ENCODE results near the gene USP7. TPM values are rescaled to one million over a fixed set of nuclear protein-coding genes. Genes with fewer than 3 reads are reported as not detected.

The USP7 gene
- total and polyA plus RNA-seq, 12 donors: 22.2 to 84.8 (median 65.7) TPM

GRCh38 chr16:8923199-8923598 lies 40.5 kb downstream of the USP7 start:
- ATAC-seq (no peak), DNase-seq (no peak)
- Histone ChIP-seq H3K36me3 (peaks cover 0 to 85% (median 49%) of the 10 kb centered on the region in 9 donors), H3K27me3 (no peaks in the 10 kb centered on the region), H3K9me3 (no peaks in the 10 kb centered on the region), H3K4me1 (peaks cover 7 to 30% (median 14%) of the 10 kb centered on the region in 9 donors), H3K27ac (no peak overlapping the region), H3K4me3 (no peak overlapping the region)
- TF ChIP-seq CTCF (IDR thresholded peaks at IDR 0.05): no peak
- WGBS, 2 donors: 84 to 85% methylated on average over 11 of the region's 11 CpGs
- intact Hi-C loops (cut with DNase I): loop anchor here in 3 of 10 donors (5.0 to 10.0 kb wide), 2 partner anchors 39 to 82 kb away; partner anchors contain the start of gene USP7 (in 1 of the 3)

- intact Hi-C loops (cut with DNase I): loop anchor here in 3 of 10 donors (5.0 to 10.0 kb wide), 2 partner anchors 41 to 83 kb away; partner anchors contain the start of gene USP7 (in 1 of the 3)
- TF ChIP-seq CTCF (IDR thresholded peaks at IDR 0.05): no peak
- ATAC-seq: no peak
- no peak overlapping the region for H3K4me3 ChIP-seq
- H3K36me3 ChIP-seq: peaks cover 0 to 85% (median 51%) of the 10 kb centered on the region in 9 donors
- no peak for DNase-seq
- H3K27ac ChIP-seq: no peak overlapping the region
- H3K9me3 ChIP-seq: no peaks in the 10 kb centered on the region
- WGBS, 2 donors: 90 to 91% methylated on average over 10 of the region's 10 CpGs
- peaks cover 6 to 18% (median 12%) of the 10 kb centered on the region in 9 donors for H3K4me1 ChIP-seq
- no peaks in the 10 kb centered on the region for H3K27me3 ChIP-seq
Measured at GRCh38 chr16:8921347-8921984, 42.2 kb downstream of the USP7 start.

- Histone ChIP-seq H3K9me3 (no peaks in the 10 kb centered on the region), H3K4me1 (peaks cover 6 to 18% (median 12%) of the 10 kb centered on the region in 9 donors), H3K4me3 (no peak overlapping the region), H3K36me3 (peaks cover 0 to 88% (median 58%) of the 10 kb centered on the region in 9 donors), H3K27ac (no peak overlapping the region), H3K27me3 (no peaks in the 10 kb centered on the region)
- DNase-seq: no peak
- 84 to 86% methylated on average over 6 of the region's 6 CpGs for WGBS, 2 donors
- intact Hi-C loops (cut with DNase I): loop anchor here in 3 of 10 donors (5.0 to 10.0 kb wide), 2 partner anchors 42 to 84 kb away; partner anchors contain the start of gene USP7 (in 1 of the 3)
- TF ChIP-seq CTCF (IDR thresholded peaks at IDR 0.05): no peak
- ATAC-seq: no peak
Measured at GRCh38 chr16:8920645-8921346, 42.9 kb downstream of the USP7 start.

GRCh38 chr16:8919934-8920462 lies 43.7 kb downstream of the USP7 start:
- Histone ChIP-seq H3K9me3 (no peaks in the 10 kb centered on the region), H3K4me3 (no peak overlapping the region), H3K27ac (no peak overlapping the region), H3K36me3 (peaks cover 0 to 89% (median 65%) of the 10 kb centered on the region in 9 donors), H3K27me3 (no peaks in the 10 kb centered on the region), H3K4me1 (peaks cover 6 to 18% (median 12%) of the 10 kb centered on the region in 9 donors)
- intact Hi-C loops (cut with DNase I): loop anchor here in 4 of 10 donors (5.0 to 10.0 kb wide), 3 partner anchors 42 to 215 kb away; partner anchors contain the start of gene USP7 (in 1 of the 4)
- ATAC-seq: no peak
- TF ChIP-seq CTCF (IDR thresholded peaks at IDR 0.05): no peak
- 88 to 89% methylated on average over 11 of the region's 11 CpGs for WGBS, 2 donors
- DNase-seq: no peak
